Activated CD8-positive, alpha-beta memory T cell treated with anti-CD3 and anti-CD28 coated beads, Interleukin-2, amount 50 U/mL, for 48 hours (primary cell): ENCODE results near the gene PCYT2.
A peak's percentile ranks its signal among the peaks of the same experiment; 100 is the strongest.

Source experiments
- DNase-seq: peaks from one replicate; pipeline ENCODE4 v3.0.0-alpha.2; 2020

PCYT2 gene

GRCh38 chr17:81942167-81942553 is 31.0 kb upstream of the PCYT2 start:
- no peak for DNase-seq

- DNase-seq: no peak
Measured at GRCh38 chr17:81941484-81942166, 30.4 kb upstream of the PCYT2 start.

GRCh38 chr17:81940538-81941483 is 29.6 kb upstream of the PCYT2 start:
- no peak for DNase-seq

- no peak for DNase-seq
Measured at GRCh38 chr17:81939881-81940385, 28.7 kb upstream of the PCYT2 start.

- DNase-seq: no peak
Measured at GRCh38 chr17:81939218-81939617, 28.0 kb upstream of the PCYT2 start.

- DNase-seq: no peak
Measured at GRCh38 chr17:81935709-81936084, 24.5 kb upstream of the PCYT2 start.

- DNase-seq: no peak
Measured at GRCh38 chr17:81934850-81935708, 23.9 kb upstream of the PCYT2 start.

- DNase-seq: no peak
Measured at GRCh38 chr17:81934098-81934757, 23.0 kb upstream of the PCYT2 start.

GRCh38 chr17:81933178-81933699 is 22.0 kb upstream of the PCYT2 start:
- DNase-seq: no peak

GRCh38 chr17:81932333-81932983 is 21.3 kb upstream of the PCYT2 start:
- DNase-seq: no peak

GRCh38 chr17:81931557-81932332 is 20.5 kb upstream of the PCYT2 start:
- DNase-seq: no peak

- no peak for DNase-seq
Measured at GRCh38 chr17:81931189-81931556, 20.0 kb upstream of the PCYT2 start.

GRCh38 chr17:81930142-81931125 is 19.2 kb upstream of the PCYT2 start:
- DNase-seq: no peak

- no peak for DNase-seq
Measured at GRCh38 chr17:81929253-81930141, 18.3 kb upstream of the PCYT2 start.

- DNase-seq: no peak
Measured at GRCh38 chr17:81928544-81929252, 17.5 kb upstream of the PCYT2 start.

- peak; percentile 97 for DNase-seq
Measured at GRCh38 chr17:81927653-81928543, 16.7 kb upstream of the PCYT2 start, which contains the start of gene MAFG. MAFG (minus strand) TSS chr17:81927735; CDS start chr17:81923185, 4,550 bp downstream.
